Karpas-422 (cell line): ENCODE measurements around the gene SDHD. TPM values are rescaled to one million over a fixed set of nuclear protein-coding genes. Genes with fewer than 3 reads are reported as not detected.

Experiments
- DNase-seq: peaks from one replicate; pipeline ENCODE4 v3.0.0-alpha.2; 2015
- H2AFZ ChIP-seq: fragments of 200-600 bp; sonication (generic); 2 replicates; pipeline ENCODE4 v1.6.1; 2014; ENCODE audit warnings: antibody characterized with exemption, low read length, mixed read lengths
- H3K27ac ChIP-seq: fragments of 200-600 bp; sonication (generic); 2 replicates; pipeline ENCODE4 v1.5.1; 2014; ENCODE audit warnings: mild to moderate bottlenecking, low read length, moderate library complexity
- H3K27me3 ChIP-seq: fragments of 200-600 bp; sonication (generic); 2 replicates; pipeline ENCODE4 v1.6.1; 2014; ENCODE audit warnings: low read length, mixed read lengths
- H3K36me3 ChIP-seq: fragments of 200-600 bp; sonication (generic); 2 replicates; pipeline ENCODE4 v1.6.1; 2014; ENCODE audit warnings: low read length, mixed read lengths; ENCODE audit not compliant: insufficient read depth
- H3K4me1 ChIP-seq: fragments of 200-600 bp; sonication (generic); 2 replicates; pipeline ENCODE4 v1.6.1; 2014; ENCODE audit warnings: mild to moderate bottlenecking, low read length, mixed read lengths
- H3K4me2 ChIP-seq: fragments of 200-600 bp; sonication (generic); 2 replicates; pipeline ENCODE4 v1.6.1; 2014; ENCODE audit warnings: low read length, low read depth, mild to moderate bottlenecking; ENCODE audit not compliant: poor library complexity, severe bottlenecking
- H3K4me3 ChIP-seq: fragments of 200-600 bp; sonication (generic); 2 replicates; pipeline ENCODE4 v1.5.1; 2014; ENCODE audit warnings: mild to moderate bottlenecking, antibody characterized with exemption, low read length, mixed read lengths
- H3K79me2 ChIP-seq: fragments of 200-600 bp; sonication (generic); 2 replicates; pipeline ENCODE4 v1.6.1; 2014; ENCODE audit warnings: mild to moderate bottlenecking, low read length, mixed read lengths
- H3K9ac ChIP-seq: fragments of 200-600 bp; sonication (generic); 2 replicates; pipeline ENCODE4 v1.6.0; 2014; ENCODE audit warnings: low read length
- H3K9me2 ChIP-seq: fragments of 200-600 bp; sonication (generic), shearing (Covaris generic); replicated peaks from 2 replicates; pipeline ENCODE4 v1.6.0; 2014; ENCODE audit warnings: mild to moderate bottlenecking, low read length, moderate library complexity; ENCODE audit not compliant: insufficient read depth
- H3K9me3 ChIP-seq: fragments of 300-700, 200-600 bp; sonication (generic); 2 replicates; pipeline ENCODE4 v1.6.1; 2014; ENCODE audit warnings: low read length, mixed read lengths
- H4K20me1 ChIP-seq: fragments of 200-600 bp; sonication (generic); 2 replicates; pipeline ENCODE4 v1.6.1; 2014; ENCODE audit warnings: mild to moderate bottlenecking, antibody characterized with exemption, low read length, low read depth; ENCODE audit not compliant: insufficient read depth
- total RNA-seq: library from RNA; depleted of rRNA; stranded (reverse); fragments of >200 nt; shearing (Covaris generic); gene quantifications from 2 replicates; pipeline ENCODE4 v1.2.3, GENCODE V29; 2014; ENCODE audit warnings: low replicate concordance; rRNA removed

SDHD gene
- total RNA-seq, 1 experiment from 2014 or later: 79.6 TPM

- no peak overlapping the region for H3K27ac ChIP-seq
- no peak overlapping the region for H2AFZ ChIP-seq
- no peaks in the 10 kb centered on the region for H3K9me2 ChIP-seq
- H4K20me1 ChIP-seq: no peaks in the 10 kb centered on the region
- no peak for DNase-seq
- H3K36me3 ChIP-seq: no peaks in the 10 kb centered on the region
- H3K79me2 ChIP-seq: no peaks in the 10 kb centered on the region
- H3K4me3 ChIP-seq: no peak overlapping the region
- no peaks in the 10 kb centered on the region for H3K27me3 ChIP-seq
- no peaks in the 10 kb centered on the region for H3K4me1 ChIP-seq
- no peaks in the 10 kb centered on the region for H3K9me3 ChIP-seq
- H3K4me2 ChIP-seq: no peak overlapping the region
- no peak overlapping the region for H3K9ac ChIP-seq
Measured at GRCh38 chr11:112132737-112133136, 46.1 kb downstream of the SDHD start.

DNA sequence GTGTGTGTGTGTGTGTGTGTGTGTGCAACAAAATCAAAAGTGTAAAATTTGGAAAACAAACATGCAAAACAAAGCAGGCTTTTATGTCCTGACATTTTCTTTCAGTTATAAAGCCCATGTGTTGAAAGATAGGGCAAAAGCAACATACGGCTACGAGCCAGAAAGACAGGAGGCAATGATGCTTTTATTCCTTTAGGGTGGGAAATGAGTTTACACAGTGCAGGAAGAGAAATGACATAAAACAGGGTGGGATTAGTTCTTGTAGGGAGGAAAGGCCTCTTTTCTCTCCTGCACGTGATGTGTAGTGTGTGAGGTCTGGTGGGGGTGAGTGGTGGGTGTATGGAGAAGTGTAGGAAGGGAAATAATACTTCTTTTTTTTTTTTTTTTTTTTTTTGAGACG lies 47.8 kb downstream of the SDHD start:
- no peak overlapping the region for H3K9ac ChIP-seq
- no peaks in the 10 kb centered on the region for H4K20me1 ChIP-seq
- H3K36me3 ChIP-seq: no peaks in the 10 kb centered on the region
- no peak overlapping the region for H3K4me2 ChIP-seq
- no peak overlapping the region for H2AFZ ChIP-seq
- H3K9me3 ChIP-seq: no peaks in the 10 kb centered on the region
- H3K27ac ChIP-seq: no peak overlapping the region
- H3K27me3 ChIP-seq: no peaks in the 10 kb centered on the region
- no peaks in the 10 kb centered on the region for H3K79me2 ChIP-seq
- no peak for DNase-seq
- H3K4me3 ChIP-seq: no peak overlapping the region
- no peaks in the 10 kb centered on the region for H3K4me1 ChIP-seq
- H3K9me2 ChIP-seq: no peaks in the 10 kb centered on the region

GRCh38 chr11:112143597-112143996 lies 56.9 kb downstream of the SDHD start:
- Histone ChIP-seq H3K4me1 (no peaks in the 10 kb centered on the region), H3K9me3 (no peaks in the 10 kb centered on the region), H3K4me3 (no peak overlapping the region), H3K27me3 (no peaks in the 10 kb centered on the region), H3K9me2 (no peaks in the 10 kb centered on the region), H2AFZ (no peak overlapping the region), H3K36me3 (no peaks in the 10 kb centered on the region), H4K20me1 (no peaks in the 10 kb centered on the region), H3K9ac (no peak overlapping the region), H3K27ac (no peak overlapping the region), H3K79me2 (no peaks in the 10 kb centered on the region), H3K4me2 (no peak overlapping the region)
- no peak for DNase-seq

Other genes starting within 250 kb of the SDHD start
- 8.0 and 14.2 TPM in 2 replicates for gene ALG9, start 215.3 kb upstream of the SDHD start, total RNA-seq
- gene FDXACB1, start 207.7 kb upstream of the SDHD start, total RNA-seq: 2.5 and 5.2 TPM in 2 replicates
- gene CFAP68, start 207.3 kb upstream of the SDHD start, total RNA-seq: 31.5 and 40.7 TPM in 2 replicates
- gene CRYAB, start 175.1 kb upstream of the SDHD start, total RNA-seq: not detected in 2 replicates
- gene HSPB2, start 174.1 kb upstream of the SDHD start, total RNA-seq: not detected in 2 replicates
- gene C11orf52, start 168.0 kb upstream of the SDHD start, total RNA-seq: not detected in 2 replicates
- 2.0 and 2.8 TPM in 2 replicates for gene DIXDC1, start 149.5 kb upstream of the SDHD start, total RNA-seq
- gene DLAT, start 61.5 kb upstream of the SDHD start, total RNA-seq: 26.1 and 39.8 TPM in 2 replicates
- gene PIH1D2, start 12.9 kb upstream of the SDHD start, total RNA-seq: 1.3 and 1.4 TPM in 2 replicates
- 11.5 and 11.7 TPM in 2 replicates for gene NKAPD1, start 12.6 kb upstream of the SDHD start, total RNA-seq
- 53.3 and 73.4 TPM in 2 replicates for gene TIMM8B, start 117 bp upstream of the SDHD start, total RNA-seq
- gene IL18, start 77.2 kb downstream of the SDHD start, total RNA-seq: not detected in 2 replicates
- gene TEX12, start 80.5 kb downstream of the SDHD start, total RNA-seq: not detected in 2 replicates
- gene BCO2, start 88.6 kb downstream of the SDHD start, total RNA-seq: 0.40 and 1.1 TPM in 2 replicates
- gene PTS, start 139.6 kb downstream of the SDHD start, total RNA-seq: 11.4 and 28.6 TPM in 2 replicates
- gene PLET1, start 174.0 kb downstream of the SDHD start, total RNA-seq: not detected in 2 replicates